ENCODE results near the gene ADGRL3.
"Not testable (repeated sequence)": the region's sequence is repeated elsewhere in the genome, so short reads cannot be mapped to it uniquely, and the experiment has no call there.

DNA sequence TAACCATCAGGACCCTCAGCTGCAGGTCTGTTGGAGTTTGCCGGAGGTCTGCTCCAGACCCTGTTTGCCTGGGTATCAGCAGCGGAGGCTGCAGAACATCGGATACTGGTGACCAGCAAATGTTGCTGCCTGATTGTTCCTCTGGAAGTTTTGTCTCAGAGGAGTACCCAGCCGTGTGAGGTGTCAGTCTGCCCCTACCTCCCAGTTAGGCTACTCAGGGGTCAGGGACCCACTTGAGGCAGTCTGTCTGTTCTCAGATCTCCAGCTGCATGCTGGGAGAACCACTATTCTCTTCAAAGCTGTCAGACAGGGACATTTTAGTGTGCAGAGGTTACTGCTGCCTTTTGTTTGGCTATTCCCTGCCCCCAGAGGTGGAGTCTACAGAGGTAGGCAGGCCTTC is 559.8 kb downstream of the ADGRL3 start:
- TF ChIP-seq, protein P1, sequence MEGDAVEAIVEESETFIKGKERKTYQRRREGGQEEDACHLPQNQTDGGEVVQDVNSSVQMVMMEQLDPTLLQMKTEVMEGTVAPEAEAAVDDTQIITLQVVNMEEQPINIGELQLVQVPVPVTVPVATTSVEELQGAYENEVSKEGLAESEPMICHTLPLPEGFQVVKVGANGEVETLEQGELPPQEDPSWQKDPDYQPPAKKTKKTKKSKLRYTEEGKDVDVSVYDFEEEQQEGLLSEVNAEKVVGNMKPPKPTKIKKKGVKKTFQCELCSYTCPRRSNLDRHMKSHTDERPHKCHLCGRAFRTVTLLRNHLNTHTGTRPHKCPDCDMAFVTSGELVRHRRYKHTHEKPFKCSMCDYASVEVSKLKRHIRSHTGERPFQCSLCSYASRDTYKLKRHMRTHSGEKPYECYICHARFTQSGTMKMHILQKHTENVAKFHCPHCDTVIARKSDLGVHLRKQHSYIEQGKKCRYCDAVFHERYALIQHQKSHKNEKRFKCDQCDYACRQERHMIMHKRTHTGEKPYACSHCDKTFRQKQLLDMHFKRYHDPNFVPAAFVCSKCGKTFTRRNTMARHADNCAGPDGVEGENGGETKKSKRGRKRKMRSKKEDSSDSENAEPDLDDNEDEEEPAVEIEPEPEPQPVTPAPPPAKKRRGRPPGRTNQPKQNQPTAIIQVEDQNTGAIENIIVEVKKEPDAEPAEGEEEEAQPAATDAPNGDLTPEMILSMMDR (IDR thresholded peaks at IDR 0.05) = not testable (repeated sequence)
- TF ChIP-seq POLR2A (IDR thresholded peaks at IDR 0.05) = not testable (repeated sequence)
